NCI-H526 treated with DMSO at 0.1 percent for 48 hours (cell line): ENCODE results near the gene SEMA6A.

Experiments used
- DNase-seq: peaks from one replicate; lab custom pipeline; 2025; lab: John Stamatoyannopoulos, UW

Gene SEMA6A

DNA sequence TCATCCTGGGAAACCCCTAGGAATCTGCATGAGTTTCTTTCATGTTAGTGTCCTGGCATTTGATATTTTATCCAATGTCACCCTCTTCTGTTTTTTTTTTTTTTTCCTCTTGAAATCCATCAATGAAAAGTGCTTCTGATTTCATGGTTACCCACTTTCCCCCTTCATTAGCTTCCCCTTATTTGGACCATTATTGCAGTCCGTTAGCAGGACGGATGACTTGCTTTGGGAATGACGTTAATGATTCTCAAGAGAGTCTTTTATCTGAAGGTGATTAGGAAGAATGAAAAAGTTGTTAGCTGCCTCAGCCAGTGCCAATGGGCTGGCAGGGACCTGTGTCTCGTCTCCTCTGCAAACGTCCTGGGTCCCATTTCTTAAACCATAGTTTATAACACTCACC, 134.7 kb downstream of the SEMA6A start:
- DNase-seq, result no peak

DNA sequence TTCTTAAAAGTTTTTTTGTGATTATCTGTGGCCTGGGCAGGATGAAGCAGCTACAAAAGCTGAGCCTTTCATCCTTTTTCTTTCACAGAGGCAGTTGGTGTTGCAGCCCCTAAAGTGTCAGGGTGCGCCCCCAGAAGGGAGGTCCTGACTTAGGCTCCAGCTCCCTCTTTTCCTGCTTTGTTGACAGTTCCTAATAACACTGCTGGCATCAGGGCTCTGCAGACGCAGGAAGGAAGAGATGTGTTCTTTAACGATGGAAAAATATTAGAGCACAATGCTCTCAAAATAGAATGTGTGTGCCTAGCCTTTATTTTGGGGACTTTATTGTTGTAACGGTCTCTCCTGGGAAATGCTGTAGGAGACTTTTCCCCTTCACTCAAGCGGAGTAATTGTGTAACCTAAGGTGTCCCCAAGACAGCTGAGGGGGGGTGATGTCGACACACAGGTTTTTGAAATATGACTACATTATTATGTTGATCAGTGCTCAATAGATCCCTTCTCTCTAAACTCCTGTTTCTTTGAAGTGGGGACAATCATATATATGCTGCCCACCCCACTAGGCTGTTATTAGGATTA, 135.6 kb downstream of the SEMA6A start:
- DNase-seq, result no peak

DNA sequence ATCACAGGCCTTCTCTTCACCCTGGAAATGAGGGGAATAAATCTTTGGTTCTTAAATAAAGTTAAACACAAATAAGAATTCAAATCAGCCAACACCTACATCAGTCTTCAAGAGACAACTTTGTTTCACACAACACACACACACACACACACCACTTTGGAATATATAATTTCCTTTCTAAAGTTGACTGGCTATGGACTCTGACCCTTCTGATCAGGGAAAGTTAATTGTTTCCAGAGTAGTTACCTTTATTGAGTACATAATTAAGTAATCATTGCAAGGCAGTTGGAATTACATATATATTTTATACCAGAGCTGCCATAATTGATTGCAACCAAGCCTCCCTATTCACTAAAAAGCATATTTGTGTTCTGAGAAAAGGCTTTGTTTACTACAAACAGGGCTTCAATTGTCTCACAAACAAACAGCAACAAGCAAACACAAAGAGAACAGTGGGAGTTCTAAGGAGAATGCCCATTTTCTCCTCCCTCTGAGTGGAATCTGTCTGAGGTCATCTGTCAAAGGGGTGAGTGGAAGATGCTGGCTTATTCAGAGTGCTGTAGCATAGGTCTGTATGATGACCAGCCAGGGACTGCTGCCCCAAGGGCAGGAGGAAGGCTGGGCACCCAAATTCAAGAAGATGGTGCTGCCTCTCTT, 136.6 kb downstream of the SEMA6A start:
- DNase-seq, result no peak

DNA sequence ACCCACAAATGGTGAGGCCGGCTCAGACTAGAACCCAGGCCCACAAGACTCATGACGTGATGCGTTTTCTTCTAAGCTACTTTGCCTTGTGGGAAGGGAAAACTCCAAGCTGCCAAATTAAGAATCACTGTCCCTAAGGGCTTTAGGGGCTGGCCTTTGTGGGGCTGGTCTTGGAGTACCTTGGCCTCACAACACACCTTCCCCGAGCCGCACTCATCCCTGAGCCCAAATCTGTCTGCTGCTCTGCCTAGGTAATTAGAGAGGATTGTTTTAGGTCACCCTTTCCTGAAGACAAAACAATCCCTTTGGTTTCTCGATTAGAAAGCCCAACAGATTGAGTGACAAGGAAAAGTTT, 137.3 kb downstream of the SEMA6A start:
- no peak for DNase-seq

DNA sequence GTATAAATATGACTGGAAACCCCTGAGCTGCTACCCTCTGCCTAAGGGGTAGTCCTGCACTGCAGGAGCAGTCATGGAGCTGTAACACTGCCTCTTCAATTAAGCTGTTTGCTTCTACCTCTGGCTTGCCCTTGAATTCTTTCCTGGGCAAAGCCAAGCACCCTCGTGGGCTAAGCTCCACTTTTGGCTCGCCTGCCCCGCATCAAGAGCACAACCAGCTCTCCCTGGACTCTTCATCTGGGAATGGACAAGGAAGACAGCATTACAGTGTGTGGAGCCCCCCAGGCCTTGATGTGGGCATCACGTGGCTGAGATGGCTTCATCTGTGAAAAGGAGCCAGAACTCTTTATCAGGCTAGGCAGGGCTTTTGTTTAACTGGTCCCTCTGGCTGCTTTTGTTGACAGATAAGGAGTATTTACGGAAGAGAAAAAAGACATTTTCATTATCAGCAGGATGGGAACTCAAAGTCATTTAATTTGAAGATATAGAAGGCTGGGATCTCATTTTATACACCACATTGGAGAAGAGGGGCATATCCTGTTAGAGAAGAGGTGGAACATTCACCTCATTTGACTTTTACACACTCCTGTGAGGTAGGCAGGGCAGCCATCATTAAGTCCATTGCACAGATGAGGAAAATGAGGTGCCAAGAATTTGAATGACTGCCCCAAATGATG, 137.8 kb downstream of the SEMA6A start:
- no peak for DNase-seq

DNA sequence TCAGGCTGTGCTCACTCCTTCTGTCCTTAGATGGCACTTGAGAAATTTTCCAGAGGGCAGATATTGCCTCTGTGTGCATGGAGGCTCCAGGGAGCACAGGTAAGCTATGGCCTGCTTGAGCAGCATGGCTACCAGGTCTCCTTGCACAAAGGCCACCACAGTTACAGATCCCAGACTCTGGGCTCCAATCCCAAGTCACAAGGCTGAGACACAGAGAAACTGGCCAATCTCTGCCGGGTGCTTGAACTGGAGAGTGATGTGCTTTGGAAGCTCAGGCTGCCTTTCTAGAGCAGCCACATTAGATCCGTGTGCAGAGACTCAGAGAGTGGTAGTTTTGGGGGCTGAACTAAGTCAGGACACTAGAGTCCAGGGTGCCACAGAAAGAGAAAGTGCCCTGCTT, 145.7 kb downstream of the SEMA6A start:
- DNase-seq, result no peak

DNA sequence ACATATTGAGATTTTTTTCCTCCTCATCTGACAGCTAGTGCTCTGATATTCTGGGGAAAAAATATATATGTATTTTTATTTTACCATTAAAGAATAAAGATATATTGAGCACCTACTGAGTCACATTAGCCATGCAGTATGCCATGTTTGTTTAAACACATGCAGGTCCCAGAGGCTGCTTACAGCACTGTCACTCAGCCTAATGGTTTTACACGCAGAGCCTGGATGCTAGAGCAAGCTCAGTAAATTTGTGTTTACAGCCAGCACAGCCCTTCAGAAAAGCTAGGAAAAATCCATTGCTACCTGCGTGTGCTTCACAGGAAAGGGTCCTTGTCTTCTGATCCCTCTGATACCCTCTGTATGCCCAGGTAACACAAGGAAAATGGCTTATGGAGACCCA, 146.2 kb downstream of the SEMA6A start:
- DNase-seq, result no peak

DNA sequence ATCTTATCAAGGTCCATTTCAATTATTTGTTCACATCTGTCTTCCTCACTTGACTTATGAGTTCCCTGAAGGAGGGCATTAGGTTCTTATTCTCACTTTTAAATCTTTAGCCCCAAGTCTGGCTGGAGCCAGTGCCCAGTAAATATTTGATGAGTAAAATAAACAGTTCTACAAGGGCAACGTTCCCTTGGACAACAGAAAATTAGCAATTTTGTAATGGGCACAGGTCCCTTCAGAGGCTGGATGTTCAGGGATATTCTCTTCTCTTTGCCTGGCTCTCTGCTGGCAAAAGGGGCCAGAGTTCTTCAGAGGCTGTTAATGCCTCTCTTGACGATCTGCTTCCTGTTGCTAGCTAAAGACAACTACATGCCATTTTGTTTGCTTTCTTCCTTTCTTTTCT, 149.7 kb downstream of the SEMA6A start:
- no peak for DNase-seq

DNA sequence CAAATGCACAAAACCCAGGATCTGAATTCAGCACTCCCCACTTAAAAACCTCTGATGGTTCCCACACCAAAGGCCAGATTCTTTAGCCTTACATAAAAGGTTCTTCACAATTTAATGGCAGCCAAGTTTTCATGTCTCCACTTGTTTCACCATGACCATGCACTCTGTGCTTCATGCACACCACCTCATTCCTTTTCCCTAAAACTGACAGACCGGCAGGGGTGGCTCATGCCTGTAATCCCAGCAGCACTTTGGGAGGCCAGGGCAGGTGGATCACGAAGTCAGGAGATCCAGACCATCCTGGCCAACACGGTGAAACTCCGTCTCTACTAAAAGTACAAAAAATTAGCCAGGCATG, 150.4 kb downstream of the SEMA6A start:
- no peak for DNase-seq

DNA sequence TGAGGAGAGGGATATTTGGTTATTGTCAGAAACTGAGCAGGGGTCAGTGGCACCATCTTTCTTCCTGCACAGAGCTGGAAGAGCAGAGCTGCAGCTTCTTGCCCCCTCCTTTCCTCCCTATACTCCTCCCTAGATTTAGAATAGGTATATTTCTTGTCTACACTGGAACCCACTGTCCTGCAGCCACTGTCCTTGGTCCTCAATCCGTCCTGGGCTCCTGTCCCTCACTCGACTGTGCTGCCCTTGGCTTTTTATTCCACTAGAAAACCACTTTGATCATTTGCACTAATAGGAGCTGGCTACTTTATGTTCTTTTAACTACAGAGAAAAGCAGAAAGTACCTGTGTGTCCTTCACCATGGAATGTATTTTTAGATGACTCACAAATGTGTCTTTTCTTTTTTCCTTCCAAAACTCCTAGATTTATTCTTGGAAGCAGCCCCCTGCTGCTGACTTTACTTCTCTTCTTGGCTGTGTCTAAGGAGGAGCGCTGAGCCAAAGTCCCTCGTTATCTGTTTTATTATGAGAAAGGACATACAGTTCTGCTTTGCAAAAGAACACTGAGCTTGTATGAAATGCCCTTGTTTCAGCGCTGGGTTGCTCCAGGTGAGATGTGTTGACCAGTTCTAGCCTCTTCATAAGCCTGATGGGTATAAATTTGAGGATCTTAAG, 150.9 kb downstream of the SEMA6A start:
- DNase-seq, result no peak

DNA sequence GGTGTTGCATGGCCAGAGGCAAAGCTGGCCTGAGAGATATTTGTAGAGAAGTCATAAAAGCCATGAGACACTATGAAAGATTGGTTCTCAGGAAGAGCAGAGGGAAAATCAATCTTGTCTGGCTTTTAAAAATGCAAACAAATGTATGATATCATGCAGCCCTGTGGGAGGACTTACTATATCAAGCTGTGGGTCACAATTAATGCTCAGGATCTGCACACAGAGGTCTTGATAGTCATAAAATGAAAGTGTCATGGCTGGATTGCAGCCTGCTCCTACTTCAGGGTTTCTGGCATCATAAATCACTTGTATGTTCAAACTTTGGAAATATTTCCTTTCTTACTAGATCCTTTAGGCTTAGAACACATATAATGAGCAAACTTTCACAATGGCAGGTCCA, 151.5 kb downstream of the SEMA6A start:
- no peak for DNase-seq

DNA sequence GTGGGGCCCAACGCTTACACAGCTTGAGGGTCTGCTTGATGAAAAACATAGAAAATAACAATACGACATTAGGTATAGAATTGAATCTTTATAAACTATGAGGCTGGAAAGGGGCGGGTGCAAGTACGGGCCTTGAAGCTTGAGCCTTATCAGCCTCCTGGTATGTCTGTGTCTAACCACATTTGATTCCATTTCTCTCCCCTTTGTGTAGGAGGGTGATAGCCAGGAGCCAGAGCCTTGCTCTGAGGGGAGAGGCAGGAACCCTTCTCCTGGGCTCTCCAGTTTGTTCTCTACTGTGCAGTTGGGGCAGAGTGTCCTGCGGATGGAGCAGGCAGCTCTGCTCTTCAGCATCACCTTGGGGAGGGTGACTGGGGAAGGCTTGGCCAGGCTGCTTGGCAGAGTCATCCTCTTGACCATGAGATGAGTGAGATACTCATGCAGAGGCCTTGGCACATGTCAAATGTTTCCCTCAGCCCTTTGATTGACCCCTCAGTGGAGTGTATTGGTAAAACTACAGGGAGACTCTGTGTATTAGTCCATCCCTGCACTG, 153.5 kb downstream of the SEMA6A start:
- DNase-seq, result no peak

DNA sequence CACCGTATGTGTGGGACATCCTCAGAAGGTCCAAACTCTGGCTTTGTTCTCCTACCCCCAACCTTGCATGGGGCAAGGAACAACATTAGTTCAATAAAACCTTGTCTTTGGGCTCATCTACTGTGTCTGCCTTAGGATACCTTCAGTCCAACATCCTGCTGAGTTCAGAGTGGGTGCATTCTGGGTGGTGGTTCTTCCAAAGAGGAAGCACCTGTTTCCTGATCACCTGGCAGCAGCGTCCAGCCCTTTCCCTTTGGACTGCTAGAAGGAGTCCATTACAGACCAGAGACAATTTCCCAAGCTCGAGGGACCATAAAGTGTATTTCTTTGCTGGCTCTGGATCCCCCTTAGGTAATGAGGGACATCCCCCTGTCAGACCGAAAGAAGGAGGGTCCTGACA, 154.1 kb downstream of the SEMA6A start:
- no peak for DNase-seq

DNA sequence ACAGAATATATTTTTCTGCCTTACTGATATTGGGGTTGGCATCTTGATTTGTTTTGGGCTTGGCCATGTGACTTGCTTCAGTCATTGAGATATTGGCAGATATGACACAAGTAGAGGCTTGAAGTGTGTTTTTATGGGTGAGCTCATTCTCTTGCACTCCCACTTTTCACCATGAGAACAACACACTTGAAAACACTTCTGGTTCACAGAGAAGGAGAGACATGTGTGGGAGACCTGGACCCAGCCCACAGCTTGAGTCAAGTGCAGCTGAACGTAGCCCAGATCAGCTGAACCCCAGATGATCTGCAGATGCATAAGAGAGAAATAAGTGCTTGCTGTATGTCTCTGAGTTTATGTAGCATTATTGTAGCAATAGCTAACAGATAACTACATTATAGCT, 155.4 kb downstream of the SEMA6A start:
- DNase-seq, result no peak

DNA sequence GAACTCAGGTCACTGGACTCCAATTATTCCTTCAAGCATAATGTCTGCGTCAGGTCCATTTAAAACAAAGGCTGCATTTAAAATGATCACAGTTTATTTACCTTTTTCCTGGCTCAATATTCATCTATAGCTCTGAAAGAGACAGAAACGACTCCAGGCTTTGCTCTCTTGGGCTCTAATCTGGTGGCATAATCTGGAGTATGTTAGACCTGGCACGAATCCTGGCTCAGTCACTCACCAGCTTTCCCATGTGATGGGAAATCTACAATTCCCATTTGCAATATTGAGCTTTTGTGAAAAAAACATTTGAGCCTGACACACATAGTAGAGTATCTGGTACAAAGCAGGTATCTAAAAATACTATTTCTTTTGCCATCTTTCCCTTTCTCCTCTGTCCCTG, 155.8 kb downstream of the SEMA6A start:
- DNase-seq, result no peak

DNA sequence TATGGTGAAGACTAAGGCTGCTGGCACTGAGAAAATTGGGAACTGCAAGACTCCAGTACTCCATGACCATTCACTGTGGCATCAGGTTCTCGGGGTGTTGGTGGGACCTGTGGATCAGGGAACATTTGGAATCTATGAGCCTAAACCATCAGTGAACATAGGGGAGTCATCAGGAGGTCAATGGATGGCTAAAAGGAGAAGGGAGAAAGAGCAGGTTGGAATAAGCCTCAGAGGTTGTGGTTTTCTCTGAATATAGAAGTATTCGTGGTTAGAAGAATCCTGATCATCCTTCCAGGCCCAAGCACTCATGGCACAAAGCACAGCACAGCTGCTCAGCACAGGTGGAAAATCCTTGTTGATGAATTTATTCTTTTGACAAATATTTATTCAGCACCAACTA, 156.6 kb downstream of the SEMA6A start:
- DNase-seq, result no peak

DNA sequence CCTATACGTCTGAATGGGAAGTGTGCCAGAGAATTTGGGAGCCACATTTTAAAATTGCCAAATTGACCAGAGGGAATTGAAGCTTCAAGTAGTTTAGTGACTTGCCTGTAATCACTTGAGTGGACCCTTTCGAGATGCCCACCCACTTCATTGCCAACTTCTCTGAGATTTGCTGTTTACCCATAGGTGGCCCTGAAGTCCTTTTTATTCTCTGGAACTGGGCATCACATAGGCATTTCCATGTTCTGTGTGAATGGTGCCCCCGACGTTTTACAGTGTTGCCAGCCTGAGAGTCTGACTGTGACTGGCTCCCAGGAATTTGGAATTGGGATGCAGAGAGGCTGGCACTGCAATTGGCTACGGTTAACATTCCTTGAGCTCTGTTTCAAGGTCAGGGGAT, 158.6 kb downstream of the SEMA6A start:
- DNase-seq, result no peak

DNA sequence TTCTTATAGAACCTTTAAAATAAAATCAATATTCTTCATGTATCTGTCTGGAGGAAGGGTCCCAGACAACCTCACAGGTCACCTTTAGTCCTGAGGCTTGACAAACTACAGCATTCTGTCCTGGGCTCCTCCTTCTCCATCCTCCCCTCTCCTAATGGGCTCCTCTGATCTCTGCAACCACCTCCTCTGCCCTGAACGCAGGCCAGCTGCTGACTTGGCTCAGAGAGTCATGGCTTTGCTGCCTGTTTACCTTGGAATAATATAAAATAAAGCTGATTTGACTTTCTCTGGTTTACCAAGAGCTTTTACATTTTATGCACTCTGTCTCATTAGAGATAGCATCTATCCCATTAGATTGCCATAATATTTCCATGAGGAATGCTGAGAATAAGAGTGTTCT, 159.4 kb downstream of the SEMA6A start:
- DNase-seq, result no peak

DNA sequence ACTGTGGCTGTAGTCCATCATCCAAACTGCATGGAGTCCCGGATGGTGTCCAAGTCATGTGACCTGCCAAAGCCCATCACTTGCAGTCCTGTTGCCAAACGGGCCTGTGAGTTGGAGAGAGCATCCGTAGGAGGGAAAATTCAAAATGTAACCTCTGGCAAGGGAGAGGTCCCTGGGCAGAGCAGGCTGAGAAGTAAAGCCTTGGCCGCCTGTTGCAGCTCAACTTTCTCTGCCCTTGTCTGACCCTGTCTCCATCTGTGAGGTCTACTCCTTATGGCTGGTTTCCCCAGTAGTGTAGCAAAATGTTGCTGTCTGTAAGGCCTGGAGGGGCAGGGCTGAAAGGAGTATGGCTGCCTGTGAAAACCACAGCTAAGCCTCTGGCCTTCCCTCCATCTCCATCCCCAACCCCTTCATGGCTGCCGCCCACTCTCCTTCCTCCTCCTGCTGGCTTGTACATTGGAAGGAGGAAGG, 163.5 kb downstream of the SEMA6A start:
- DNase-seq, result no peak

DNA sequence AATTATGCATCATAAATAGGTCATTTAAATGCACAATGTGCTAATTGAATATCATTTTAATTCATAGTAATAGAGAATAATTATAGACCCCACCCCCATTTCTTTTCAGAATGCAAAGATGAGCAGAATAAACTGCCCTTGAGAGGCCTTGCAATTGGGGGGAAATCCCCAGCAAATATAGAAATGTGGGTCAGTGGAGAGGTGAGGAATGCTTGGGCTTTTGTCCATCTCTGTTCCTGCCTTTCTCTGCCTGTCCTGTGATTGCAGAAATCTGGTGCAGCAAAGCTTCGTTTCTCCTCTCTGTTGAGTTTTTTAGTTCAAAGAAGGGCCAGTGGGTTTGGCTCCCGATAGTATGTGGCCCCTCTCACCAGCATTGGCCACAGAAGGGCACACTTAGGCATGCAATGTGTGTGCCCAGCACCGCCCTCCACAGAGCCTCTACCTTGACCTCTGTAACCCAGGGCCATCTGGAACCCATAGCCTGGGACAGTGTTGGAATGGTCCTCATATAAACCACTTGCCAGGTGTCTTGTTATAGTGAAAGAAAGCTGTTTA, 164.2 kb downstream of the SEMA6A start:
- no peak for DNase-seq

DNA sequence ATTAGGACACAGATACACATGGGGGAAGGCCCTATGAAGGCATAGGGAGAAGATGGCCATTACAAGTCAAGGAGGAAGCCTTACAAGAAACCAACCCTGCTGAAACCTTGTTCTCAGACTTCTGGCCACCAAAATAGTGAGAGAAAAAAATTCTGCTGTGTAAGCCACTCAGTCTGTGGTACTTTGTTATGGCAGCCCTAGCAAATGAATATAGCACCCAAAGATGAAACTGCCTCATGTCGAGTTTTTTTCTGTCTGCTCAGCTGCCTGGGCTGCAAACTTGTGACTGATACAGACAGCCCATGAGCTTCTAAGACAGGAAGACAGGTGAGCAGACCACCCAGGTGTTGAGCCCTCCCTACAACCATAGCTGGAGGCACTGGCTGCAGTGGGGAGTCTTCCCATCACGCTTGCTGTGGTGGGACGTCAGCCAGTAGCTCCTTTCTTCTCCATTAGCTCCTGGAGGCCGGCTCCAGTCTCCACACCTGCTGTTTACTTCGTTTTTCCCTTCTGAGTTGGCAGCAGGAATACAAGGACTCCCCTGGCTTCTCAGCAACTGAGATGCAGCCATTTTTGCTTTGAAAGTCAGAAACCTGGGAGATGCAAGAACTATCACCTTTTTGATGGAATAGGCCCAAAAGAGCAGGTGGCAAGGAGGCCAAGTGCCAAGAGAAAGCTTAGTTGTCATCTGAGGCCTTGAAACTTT, 164.9 kb downstream of the SEMA6A start:
- DNase-seq, result no peak
